Measurements from ENCODE around the gene PLEKHN1.

The PLEKHN1 gene

DNA sequence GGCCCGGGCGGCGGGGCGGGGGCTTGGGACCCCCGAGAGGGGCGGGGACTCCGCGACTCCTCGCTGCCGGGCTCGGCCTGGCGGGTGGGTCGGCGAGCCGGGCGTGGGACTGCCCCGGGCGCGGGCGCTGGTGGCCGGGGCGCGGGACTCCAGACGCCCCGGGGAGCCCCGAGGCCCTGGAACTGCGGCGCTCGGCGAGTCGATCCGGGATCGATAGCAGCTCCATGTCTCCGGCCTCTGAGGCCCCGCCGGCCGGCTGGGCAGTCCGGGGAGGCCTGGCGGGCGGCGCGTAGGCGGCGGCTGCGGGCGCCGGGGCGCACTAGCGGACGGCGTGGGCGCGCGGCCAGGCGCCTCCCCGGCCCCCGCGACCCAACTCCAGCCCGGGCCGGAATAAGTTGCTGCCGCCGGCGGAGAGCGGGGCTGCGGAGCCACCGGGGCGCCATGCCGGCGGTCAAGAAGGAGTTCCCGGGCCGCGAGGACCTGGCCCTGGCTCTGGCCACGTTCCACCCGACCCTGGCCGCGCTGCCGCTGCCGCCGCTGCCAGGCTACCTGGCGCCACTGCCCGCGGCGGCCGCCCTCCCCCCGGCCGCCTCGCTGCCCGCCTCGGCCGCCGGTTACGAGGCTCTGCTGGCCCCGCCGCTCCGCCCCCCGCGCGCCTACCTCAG, 42.2 kb upstream of the PLEKHN1 start:
- Mint-ChIP-seq H3K9me3 (no peaks in the 10 kb centered on the region), H3K4me1 (peaks cover 27% of the 10 kb centered on the region), H3K27me3 (ENCODE audit: low read depth) (peaks cover 28% of the 10 kb centered on the region), H3K36me3 (ENCODE audit: low read depth) (peaks cover 21% of the 10 kb centered on the region), H3K27ac (no peak overlapping the region), H3K4me3 (peak overlapping the region in 1 of 3 experiments; percentile 84)
- TF ChIP-seq, protein P1, sequence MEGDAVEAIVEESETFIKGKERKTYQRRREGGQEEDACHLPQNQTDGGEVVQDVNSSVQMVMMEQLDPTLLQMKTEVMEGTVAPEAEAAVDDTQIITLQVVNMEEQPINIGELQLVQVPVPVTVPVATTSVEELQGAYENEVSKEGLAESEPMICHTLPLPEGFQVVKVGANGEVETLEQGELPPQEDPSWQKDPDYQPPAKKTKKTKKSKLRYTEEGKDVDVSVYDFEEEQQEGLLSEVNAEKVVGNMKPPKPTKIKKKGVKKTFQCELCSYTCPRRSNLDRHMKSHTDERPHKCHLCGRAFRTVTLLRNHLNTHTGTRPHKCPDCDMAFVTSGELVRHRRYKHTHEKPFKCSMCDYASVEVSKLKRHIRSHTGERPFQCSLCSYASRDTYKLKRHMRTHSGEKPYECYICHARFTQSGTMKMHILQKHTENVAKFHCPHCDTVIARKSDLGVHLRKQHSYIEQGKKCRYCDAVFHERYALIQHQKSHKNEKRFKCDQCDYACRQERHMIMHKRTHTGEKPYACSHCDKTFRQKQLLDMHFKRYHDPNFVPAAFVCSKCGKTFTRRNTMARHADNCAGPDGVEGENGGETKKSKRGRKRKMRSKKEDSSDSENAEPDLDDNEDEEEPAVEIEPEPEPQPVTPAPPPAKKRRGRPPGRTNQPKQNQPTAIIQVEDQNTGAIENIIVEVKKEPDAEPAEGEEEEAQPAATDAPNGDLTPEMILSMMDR (IDR thresholded peaks at IDR 0.05; ENCODE audit: unreplicated experiment in 3 of 3) = no peak

DNA sequence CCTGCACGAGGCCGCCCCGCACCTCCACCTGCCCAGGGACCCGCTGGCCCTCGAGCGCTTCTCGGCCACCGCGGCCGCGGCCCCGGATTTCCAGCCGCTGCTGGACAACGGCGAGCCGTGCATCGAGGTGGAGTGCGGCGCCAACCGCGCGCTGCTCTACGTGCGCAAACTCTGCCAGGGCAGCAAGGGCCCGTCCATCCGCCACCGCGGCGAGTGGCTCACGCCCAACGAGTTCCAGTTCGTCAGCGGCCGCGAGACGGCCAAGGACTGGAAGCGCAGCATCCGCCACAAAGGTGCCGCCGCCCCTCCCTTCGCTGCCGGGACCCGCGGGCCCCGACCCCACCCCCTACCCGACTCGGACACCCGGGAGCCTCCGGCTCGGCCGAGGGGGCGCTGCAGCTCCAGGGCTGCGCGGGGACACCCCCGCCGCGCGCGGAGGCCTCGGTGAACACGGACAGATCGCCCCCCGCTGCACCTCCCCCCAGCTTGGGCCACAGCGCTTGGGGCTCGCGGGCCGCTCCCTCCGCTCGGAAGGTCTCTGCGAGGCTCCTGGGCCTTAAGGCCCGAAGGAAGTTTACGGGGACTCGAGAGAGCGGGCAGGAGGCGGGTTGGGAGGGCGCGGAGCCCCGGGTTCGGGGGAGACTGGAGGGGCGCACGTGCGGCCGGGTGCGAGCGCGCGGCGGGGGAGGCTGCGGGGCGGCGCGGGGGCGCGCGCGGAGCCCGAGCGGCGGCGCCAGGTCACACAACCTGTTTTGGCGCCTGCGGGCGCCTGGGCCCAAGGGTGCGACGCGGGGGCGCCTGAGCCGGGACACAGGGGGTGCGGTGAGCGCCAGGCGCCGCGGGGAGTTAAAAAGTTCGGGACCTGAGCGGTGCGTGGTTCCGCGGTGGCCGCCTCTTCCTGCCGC, 41.4 kb upstream of the PLEKHN1 start:
- Mint-ChIP-seq H3K27ac (peak overlapping the region in 1 of 3 experiments; percentile 32), H3K27me3 (ENCODE audit: low read depth) (peaks cover 28% of the 10 kb centered on the region), H3K4me1 (peaks cover 26% of the 10 kb centered on the region), H3K36me3 (ENCODE audit: low read depth) (peaks cover 25% of the 10 kb centered on the region), H3K4me3 (peak overlapping the region; percentile 80 to 85 (median 84)), H3K9me3 (no peaks in the 10 kb centered on the region)
- TF ChIP-seq, protein P1 (IDR thresholded peaks at IDR 0.05; ENCODE audit: unreplicated experiment in 3 of 3) = no peak

DNA sequence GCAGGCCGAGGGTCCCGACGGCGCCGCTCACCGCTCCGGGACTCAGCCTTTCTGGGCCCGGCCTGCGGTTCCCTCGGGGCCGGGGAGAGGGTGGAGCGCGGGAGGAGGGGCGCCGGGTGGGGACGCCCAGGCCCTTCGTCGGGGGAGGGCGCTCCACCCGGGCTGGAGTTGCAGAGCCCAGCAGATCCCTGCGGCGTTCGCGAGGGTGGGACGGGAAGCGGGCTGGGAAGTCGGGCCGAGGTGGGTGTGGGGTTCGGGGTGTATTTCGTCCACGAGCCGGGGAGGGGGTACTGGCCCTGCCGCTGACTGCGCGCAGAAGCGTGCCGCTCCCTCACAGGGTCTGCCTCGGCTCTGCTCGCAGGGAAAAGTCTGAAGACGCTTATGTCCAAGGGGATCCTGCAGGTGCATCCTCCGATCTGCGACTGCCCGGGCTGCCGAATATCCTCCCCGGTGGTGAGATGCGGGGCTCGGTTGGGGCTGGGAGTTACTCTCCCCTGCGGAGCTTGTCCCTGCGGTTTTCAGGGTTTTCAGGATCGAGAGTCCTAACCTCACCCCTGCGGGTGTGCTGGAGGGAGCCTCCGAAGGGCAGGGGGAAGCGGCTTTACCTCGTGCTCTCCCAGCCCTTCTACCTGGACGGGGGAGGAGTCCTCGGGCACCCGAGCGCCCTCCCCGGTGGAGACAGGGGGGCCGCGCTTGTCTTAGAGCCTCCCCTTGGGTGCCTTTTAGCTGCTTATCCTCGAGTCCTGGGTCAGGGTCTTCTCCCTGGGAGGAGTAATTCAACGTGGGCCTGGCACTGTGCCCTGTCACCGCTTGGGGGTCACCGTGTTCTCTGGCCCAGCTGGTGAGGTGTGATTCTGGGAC, 40.5 kb upstream of the PLEKHN1 start:
- Mint-ChIP-seq H3K4me3 (peak overlapping the region; percentile 83 to 90 (median 89)), H3K36me3 (ENCODE audit: low read depth) (peaks cover 25% of the 10 kb centered on the region)
- TF ChIP-seq, protein P1 (IDR thresholded peaks at IDR 0.05; ENCODE audit: unreplicated experiment in 3 of 3) = no peak

DNA sequence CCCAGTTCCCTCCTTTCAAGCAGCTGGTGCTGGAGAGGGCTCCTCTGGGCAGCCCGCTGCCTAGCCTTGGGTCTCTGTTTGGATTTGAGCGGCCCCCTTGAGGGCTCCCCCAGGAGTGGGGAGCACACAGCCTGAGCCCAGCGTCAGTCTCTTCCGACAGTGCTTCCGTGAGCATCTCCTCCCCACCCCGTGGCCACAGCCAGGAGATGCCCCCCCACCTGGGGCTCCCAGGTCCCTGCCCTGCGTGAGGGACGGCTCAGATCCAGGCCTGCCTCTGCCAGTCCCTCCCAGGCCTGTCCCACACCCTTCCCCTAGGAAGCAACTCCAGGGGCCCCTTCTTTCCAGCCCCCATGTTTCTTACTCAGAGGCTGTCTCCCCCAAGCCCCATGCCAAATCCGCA, 39.0 kb upstream of the PLEKHN1 start:
- Mint-ChIP-seq H3K27me3 (ENCODE audit: low read depth) (peaks cover 33% of the 10 kb centered on the region), H3K4me3 (peak overlapping the region; percentile 56 to 83 (median 65)), H3K27ac (no peak overlapping the region), H3K4me1 (peaks cover 19% of the 10 kb centered on the region), H3K9me3 (no peaks in the 10 kb centered on the region), H3K36me3 (ENCODE audit: low read depth) (peaks cover 27% of the 10 kb centered on the region)
- TF ChIP-seq, protein P1 (IDR thresholded peaks at IDR 0.05; ENCODE audit: unreplicated experiment in 3 of 3) = no peak

More for the DNA sequence above, 40.5 kb upstream of the PLEKHN1 start:
- Mint-ChIP-seq H3K4me1 (peaks cover 17% of the 10 kb centered on the region), H3K9me3 (no peaks in the 10 kb centered on the region), H3K27me3 (ENCODE audit: low read depth) (peaks cover 25% of the 10 kb centered on the region), H3K27ac (peak overlapping the region in 2 of 3 experiments; percentile 29 to 83)

DNA sequence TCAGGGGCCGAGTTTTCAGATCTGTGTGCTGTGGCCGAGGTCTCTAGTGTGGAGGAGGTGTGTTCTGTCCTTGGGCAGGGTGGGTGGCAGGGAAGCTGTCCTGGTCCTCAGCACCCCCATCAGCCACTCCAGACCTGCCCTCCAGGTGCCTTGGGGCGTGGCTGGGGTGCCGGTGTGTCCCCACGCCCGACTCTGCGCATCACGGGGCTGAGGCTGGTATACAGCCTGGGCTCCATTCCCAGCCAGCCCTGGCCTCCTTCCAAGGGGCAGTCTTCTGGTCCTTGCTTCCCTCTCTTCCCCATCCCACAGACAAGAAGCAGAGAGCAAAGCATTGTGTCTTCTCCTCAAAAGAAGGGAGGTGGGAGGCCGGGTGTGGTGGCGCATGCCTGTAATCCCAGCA, 38.5 kb upstream of the PLEKHN1 start:
- H3K36me3 Mint-ChIP-seq (ENCODE audit: low read depth) = peaks cover 27% of the 10 kb centered on the region
- H3K4me1 Mint-ChIP-seq = peaks cover 20% of the 10 kb centered on the region
- TF ChIP-seq, protein P1 (IDR thresholded peaks at IDR 0.05; ENCODE audit: unreplicated experiment in 3 of 3) = no peak
- no peaks in the 10 kb centered on the region for H3K9me3 Mint-ChIP-seq
- H3K27ac Mint-ChIP-seq = no peak overlapping the region
- H3K4me3 Mint-ChIP-seq = peak overlapping the region; percentile 56 to 83 (median 65)
- peaks cover 33% of the 10 kb centered on the region for H3K27me3 Mint-ChIP-seq (ENCODE audit: low read depth)

Measured in nephron (organoid).